Right hindlimb (tissue), 1 donor: ENCODE measurements around the gene PDE4B.
"Not testable (repeated sequence)": the region's sequence is repeated elsewhere in the genome, so short reads cannot be mapped to it uniquely, and the experiment has no call there.

Experiments used
- DNase-seq: peaks from one replicate; pipeline ENCODE4 v3.0.0-alpha.2; 2018

PDE4B gene

DNA sequence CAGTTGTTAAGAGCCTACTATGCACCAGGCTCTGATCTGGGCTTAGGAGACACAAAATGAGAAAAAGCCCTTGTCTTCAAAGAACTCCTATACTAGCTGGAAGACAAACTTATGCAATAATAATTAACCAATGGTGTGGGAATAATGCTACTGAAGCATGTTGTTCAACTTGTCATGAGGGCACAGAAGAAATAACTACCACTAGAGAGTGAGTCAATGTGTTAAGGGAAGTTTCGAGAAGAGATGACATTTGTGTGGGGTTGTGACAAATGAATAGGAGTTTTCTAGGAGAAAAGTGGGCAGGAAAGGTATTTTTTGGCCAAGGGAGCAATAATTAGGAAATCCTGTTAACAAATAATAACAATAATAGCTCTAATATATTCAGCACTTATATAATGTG lies 205.0 kb downstream of the PDE4B start:
- no peak for DNase-seq

- DNase-seq: no peak
Measured at GRCh38 chr1:65998763-65999583, 206.3 kb downstream of the PDE4B start.

GRCh38 chr1:66000033-66000637 lies 207.4 kb downstream of the PDE4B start:
- no peak for DNase-seq

DNA sequence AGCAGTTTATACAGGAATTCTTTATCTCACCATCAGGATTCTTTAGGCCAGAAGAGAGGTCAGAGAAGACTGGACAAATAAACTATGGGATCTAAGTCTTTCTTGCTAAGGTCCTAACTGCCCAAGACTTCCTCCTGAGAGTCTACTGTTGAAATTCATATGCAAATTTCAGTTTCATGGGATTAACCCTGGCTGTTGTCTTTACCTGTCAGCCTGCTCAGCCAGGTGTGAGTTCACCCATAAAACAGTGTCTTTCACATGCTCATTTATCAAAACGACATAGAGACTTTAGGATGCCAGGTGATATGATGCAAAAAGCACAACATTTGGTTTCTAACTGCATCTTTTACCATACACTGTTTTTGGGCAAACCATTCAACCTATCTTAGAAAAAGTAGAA lies 211.0 kb downstream of the PDE4B start:
- no peak for DNase-seq

GRCh38 chr1:66006534-66006933 lies 213.8 kb downstream of the PDE4B start:
- not testable (repeated sequence) for DNase-seq

- DNase-seq: no peak
Measured at GRCh38 chr1:66012106-66012784, 219.6 kb downstream of the PDE4B start.

- DNase-seq: no peak
Measured at GRCh38 chr1:66013371-66013770, 220.7 kb downstream of the PDE4B start.

DNA sequence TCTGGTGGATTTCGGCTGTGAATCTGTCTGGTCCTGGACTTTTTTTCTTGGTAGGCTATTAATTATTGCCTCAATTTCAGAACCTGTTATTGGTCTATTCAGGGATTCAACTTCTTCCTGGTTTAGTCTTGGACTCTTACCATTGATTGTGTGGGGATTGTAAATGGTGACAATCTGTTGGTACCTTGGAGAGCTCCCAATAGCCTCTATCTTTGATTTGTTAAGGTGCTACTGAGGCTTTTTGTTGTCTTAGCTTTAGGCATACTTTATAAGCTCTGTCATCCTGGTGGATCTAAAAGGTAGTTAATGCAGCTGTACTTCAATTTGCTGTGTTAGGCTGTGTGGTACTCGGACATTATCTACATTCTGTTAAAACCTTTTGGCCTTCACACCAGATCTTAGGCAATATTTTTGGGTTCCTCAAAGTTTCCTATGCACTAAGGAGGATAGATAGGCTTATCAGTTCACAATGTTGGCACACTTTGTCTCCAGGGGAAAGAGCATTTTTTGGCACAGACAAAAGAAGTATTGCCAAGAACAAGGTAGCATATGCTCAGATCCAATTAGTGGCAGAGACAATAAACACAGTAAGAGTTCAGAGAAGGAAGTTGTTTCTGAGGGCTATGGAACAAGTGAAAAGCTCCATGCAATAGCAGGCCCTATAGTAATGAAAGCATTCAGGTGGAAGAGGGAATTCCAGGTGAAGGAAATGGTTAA lies 230.4 kb downstream of the PDE4B start:
- no peak for DNase-seq

DNA sequence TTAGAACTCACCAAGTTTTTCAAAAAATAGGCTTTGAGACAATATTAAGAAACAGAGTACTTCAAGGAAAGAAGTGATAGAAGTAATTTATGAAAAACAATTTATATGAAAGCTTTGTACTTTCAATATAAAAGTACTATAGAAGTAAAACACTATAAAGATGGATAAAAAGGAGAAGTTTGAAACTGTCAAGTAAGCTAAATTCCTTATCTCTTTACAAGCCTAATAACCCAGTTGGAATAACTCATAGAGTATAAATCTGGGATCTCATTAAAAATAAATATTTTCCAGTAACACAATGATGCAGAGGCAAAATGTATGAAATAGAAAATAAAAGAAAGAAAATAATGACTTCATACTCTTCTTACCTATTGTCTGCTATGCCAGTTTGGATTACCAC lies 232.5 kb downstream of the PDE4B start:
- no peak for DNase-seq

GRCh38 chr1:66028035-66028434 lies 235.3 kb downstream of the PDE4B start:
- no peak for DNase-seq

- no peak for DNase-seq
Measured at GRCh38 chr1:66033781-66034180, 241.1 kb downstream of the PDE4B start.

DNA sequence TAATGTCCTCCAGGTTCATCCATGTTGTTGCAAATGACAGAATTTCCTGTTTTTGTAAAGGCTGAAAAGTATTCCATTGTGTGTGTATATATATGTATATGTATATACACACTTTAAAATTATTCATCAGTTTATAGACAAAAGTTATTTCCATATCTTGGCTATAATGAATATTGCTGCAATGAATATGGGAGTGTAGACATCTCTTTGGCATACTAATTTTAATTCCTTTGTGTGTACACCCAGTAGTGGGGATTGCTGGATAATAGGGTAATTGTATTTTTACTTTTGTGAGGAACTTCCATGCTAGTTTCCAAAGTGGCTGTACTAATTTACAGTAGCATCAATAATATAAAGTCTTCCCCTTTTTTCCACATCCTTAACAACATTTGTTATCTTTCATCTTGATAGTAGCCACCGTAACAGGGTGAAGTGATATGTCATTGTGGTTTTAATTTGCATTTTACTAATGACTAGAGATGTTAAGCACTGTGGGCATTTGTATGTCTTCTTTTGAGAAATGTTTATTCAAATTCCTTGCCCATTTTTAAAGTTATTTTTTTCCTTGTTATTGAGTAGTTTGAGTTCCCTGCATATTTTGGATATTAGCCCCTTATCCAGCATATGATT lies 243.0 kb downstream of the PDE4B start:
- DNase-seq: no peak

- no peak for DNase-seq
Measured at GRCh38 chr1:66041654-66042053, 249.0 kb downstream of the PDE4B start.

DNA sequence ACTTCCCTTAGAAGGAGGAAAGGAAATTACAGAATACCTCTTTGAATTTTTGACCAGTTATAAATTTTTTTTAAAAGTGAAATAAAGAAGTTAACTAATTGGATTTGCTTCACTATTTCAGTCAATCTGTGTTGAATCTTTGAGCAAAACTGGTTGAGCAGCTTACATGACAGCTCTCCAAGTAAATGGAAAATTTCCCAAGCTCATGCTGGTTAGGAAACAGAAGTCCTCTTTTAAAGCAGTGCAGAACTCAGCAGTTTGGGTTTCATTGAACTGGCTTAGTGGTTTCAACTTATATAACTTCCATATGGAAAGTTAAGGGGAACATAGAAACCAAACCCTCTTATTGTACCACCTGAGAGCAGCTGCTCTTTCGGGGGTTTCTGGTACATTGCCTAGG lies 250.5 kb downstream of the PDE4B start:
- DNase-seq: no peak

DNA sequence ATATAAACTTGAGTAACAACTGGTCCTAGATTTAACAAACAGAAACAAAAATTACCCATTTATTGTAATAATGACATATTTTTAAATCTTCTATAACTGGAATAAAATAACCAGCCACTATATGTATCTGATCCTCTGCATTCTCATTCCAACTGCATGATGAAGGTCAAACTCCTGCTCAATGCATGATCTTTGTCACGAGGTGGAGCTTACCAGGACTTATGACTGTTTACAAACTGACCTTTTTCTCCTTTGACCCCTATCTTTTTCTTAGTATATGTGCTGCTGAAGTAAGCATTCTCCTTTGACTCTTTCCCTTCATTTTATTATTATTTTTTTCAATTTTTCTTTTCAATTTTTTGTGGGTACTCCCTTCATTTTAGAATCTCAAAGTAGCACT lies 252.2 kb downstream of the PDE4B start:
- DNase-seq: no peak

DNA sequence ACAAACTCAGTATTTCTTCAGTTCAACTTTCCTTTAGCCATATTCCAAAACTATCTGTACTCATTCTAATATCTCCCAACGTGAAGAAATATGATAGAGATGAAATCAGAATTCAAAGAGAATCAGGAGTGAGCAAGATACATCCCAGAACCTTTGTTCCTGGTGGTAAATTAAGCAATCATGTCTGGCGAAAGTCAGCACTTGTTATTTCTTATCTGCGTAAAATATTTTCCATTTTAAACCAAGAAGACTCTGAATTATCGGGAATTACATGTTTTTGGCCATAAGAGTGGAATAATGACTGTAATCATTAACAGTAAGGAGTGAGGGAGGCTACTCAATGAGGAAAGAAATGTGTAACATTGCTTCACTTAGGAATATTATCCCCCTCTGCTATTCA lies 253.7 kb downstream of the PDE4B start:
- DNase-seq: no peak

DNA sequence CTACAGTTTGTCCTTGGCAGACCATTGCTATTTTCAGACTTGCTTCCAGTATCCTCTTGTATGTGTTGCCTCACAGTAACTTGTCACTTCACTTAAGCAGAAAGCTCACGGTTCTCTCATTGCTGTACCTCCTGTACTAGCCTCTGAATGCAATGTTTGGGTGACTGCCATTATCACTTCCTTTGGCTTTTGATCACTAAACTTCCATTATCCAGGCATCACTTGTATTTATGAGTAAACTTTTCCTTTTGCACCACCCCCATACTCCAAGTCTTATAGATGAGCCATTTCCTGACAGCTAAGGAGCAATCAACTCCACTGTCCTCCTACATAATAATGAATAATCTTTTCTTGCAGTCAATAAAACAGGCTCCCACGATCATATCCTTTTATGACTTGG lies 255.3 kb downstream of the PDE4B start:
- DNase-seq: no peak

DNA sequence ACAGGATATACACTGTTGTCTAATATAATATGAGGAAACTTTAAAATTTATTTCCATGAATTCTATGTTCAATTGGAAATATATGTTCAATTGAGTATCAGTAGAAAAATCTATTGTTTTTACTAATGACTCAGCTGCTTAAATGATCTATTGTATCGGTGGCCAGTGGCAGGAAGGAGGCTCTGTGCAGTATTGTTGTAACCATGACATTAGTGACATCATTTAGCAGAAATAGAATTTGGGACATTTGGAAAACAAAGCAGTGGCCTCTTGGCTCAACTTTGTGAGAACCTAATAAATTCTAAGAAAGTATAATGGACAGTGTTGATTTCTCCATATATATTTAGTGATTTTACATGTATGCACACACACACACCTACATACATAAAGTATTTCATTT lies 257.4 kb downstream of the PDE4B start:
- DNase-seq: no peak

DNA sequence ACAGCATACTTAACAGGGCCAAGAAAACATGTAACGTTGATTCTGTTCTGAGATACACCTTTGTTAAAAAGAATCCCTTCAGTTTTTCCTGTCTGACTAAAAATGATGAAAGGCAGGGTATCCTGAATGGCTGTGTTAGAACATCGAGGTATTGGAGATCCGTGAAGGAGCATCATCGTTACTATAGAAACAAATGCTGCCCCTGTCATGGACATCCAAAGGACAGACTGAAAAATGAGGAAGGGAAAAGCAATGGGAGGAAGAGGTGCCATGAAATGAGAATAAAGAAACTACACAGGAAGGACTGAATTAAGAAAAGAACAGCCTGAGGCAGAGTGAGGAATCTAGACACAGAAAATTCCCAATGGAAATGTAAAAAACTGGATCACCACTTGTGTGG lies 257.9 kb downstream of the PDE4B start:
- DNase-seq: no peak

DNA sequence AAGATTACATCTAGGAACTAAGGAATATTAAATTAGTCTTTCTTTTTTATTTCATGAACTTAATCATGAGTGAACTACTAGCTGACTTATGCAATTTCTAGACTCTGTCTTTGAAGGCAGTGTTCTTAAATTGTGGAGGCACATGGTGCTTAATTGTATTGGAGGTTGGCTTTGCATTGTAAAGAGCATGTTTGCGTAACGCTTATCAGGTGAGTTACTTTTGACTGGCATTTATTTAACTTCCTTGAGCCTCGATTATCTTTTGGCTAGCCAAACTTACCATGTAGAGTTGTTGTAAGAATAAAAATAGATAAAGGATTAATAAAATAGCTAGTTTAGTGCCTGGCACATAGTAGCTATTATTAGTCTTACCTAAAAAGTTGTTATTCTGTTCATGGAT lies 262.4 kb downstream of the PDE4B start:
- no peak for DNase-seq

DNA sequence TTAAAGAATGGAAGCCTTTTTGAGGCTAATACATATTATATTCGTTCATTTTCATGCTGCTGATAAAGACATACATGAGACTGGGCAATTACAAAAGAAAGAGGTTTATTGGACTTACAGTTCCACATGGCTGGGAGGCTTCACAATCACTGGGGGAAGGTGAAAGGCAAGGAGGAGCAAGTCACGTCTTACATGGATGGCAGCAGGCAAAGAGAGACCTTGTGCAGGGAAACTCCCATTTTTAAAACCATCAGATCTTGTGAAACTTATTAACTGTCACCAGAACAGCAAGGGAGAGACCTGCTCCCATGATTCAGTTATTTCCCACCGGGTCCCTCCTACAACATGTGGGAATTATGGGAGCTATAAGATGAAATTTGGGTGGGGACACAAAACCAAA lies 264.8 kb downstream of the PDE4B start:
- not testable (repeated sequence) for DNase-seq

DNA sequence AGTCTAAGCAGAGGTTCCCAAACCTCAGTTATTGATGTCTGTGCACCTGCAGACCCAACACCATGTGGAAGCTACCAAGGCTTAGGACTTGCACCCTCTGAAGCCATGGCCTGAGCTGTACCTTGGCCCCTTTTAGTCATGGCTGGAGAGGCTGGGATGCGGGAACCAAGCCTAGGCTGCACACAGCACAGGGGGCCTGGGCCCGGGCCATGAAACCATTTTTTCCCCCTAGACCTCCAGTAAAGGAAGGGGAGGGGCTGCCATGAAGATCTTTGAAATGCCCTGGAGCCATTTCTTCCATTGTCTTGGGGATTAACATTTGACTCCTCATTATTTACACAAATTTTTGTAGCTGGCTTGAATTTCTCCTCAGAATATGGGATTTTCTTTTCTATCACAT lies 265.9 kb downstream of the PDE4B start:
- no peak for DNase-seq

DNA sequence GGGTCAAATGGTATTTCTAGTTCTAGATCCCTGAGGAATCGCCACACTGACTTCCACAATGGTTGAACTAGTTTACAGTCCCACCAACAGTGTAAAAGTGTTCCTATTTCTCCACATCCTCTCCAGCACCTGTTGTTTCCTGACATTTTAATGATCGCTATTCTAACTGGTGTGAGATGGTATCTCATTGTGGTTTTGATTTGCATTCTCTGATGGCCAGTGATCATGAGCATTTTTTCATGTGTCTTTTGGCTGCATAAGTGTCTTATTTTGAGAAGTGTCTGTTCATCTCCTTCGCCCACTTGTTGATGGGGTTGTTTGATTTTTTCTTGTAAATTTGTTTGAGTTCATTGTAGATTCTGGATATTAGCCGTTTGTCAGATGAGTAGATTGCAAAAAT lies 274.5 kb downstream of the PDE4B start:
- not testable (repeated sequence) for DNase-seq
